ACHN (cell line): ENCODE measurements around the gene LMOD1.
A peak's percentile ranks its signal among the peaks of the same experiment; 100 is the strongest.
"Not testable (repeated sequence)": the region's sequence is repeated elsewhere in the genome, so short reads cannot be mapped to it uniquely, and the experiment has no call there.

Source experiments
- DNase-seq: peaks from one replicate; pipeline ENCODE4 v3.0.0-alpha.2; 2015
- in situ Hi-C: cut with HindIII; loops from 2 replicates; pipeline ENCODE4 v1.10.0; 2017; ENCODE audit warnings: low sequenced_read_pairs, low pct_ligation_motif_present, low pct_unique_long_range_greater_than_20kb

LMOD1 gene

GRCh38 chr1:201954263-201955008 is 8.1 kb upstream of the LMOD1 start:
- in situ Hi-C loops = no loop called here
- no peak for DNase-seq

GRCh38 chr1:201949491-201949890 is 3.1 kb upstream of the LMOD1 start:
- DNase-seq = no peak
- in situ Hi-C loops = no loop called here

- no peak for DNase-seq
- in situ Hi-C loops = no loop called here
Observed at GRCh38 chr1:201947697-201948008, 1.3 kb upstream of the LMOD1 start.

- DNase-seq = no peak
- in situ Hi-C loops = no loop called here
Observed at GRCh38 chr1:201945863-201946223, 505 bp downstream of the LMOD1 start.

- DNase-seq = no peak
- in situ Hi-C loops = no loop called here
Observed at GRCh38 chr1:201945157-201945556, 1.2 kb downstream of the LMOD1 start.

- in situ Hi-C loops = no loop called here
- DNase-seq = no peak
Observed at GRCh38 chr1:201944639-201945038, 1.7 kb downstream of the LMOD1 start.

GRCh38 chr1:201944002-201944401 is 2.3 kb downstream of the LMOD1 start:
- in situ Hi-C loops = no loop called here

GRCh38 chr1:201942129-201942495 is 4.2 kb downstream of the LMOD1 start:
- in situ Hi-C loops = no loop called here
- DNase-seq = no peak

More at GRCh38 chr1:201944002-201944401, 2.3 kb downstream of the LMOD1 start:
- no peak for DNase-seq

- DNase-seq = no peak
- in situ Hi-C loops = no loop called here
Observed at GRCh38 chr1:201941420-201942128, 4.8 kb downstream of the LMOD1 start.

- in situ Hi-C loops, DNase-seq: not testable (repeated sequence)
Observed at GRCh38 chr1:201940316-201940715, 6.0 kb downstream of the LMOD1 start.

- in situ Hi-C loops = no loop called here
- no peak for DNase-seq
Observed at GRCh38 chr1:201939574-201939973, 6.8 kb downstream of the LMOD1 start.

GRCh38 chr1:201939148-201939547 is 7.2 kb downstream of the LMOD1 start:
- no peak for DNase-seq
- in situ Hi-C loops = no loop called here

GRCh38 chr1:201938440-201939035 is 7.8 kb downstream of the LMOD1 start:
- in situ Hi-C loops = no loop called here
- DNase-seq = no peak

GRCh38 chr1:201937624-201938213 is 8.6 kb downstream of the LMOD1 start:
- in situ Hi-C loops = no loop called here
- peak; percentile 39 for DNase-seq

GRCh38 chr1:201933840-201934430 is 12.4 kb downstream of the LMOD1 start:
- in situ Hi-C loops = no loop called here
- no peak for DNase-seq

GRCh38 chr1:201930803-201931202 is 15.5 kb downstream of the LMOD1 start:
- DNase-seq = no peak
- in situ Hi-C loops = no loop called here

GRCh38 chr1:201930137-201930536 is 16.2 kb downstream of the LMOD1 start:
- in situ Hi-C loops = no loop called here
- no peak for DNase-seq

- DNase-seq = no peak
- in situ Hi-C loops = no loop called here
Observed at GRCh38 chr1:201928266-201928665, 18.1 kb downstream of the LMOD1 start.

GRCh38 chr1:201925981-201926645 is 20.2 kb downstream of the LMOD1 start:
- in situ Hi-C loops = no loop called here

More at GRCh38 chr1:201925981-201926645, 20.2 kb downstream of the LMOD1 start:
- no peak for DNase-seq
